H1 (cell line): Measurements from ENCODE around the gene SMIM38. TPM values are rescaled to one million over a fixed set of nuclear protein-coding genes. Genes with fewer than 3 reads are reported as not detected.

ENCODE experiments used
- CTCF ChIA-PET: fragments of 300-600 bp; sonication (Branson Sonifier 250); formaldehyde crosslinking; loops from one replicate; lab custom pipeline; 2021; ENCODE audit not compliant: partially characterized antibody; lab: Charles Lee
- POLR2A ChIA-PET: fragments of 300-600 bp; sonication (Branson Sonifier 250); formaldehyde crosslinking; loops from one replicate; lab custom pipeline; 2021; ENCODE audit warnings: inconsistent platforms; ENCODE audit not compliant: partially characterized antibody; lab: Charles Lee
- DNase-seq, 2 experiments: peaks; one replicate each; pipeline versions ENCODE4 v3.0.0 to v3.0.0-alpha.2; 2010 to 2022; ENCODE audit warnings: low spot score in 2 of 2, low read depth in 1 of 2, mixed read lengths in 1 of 2
- FAIRE-seq: peaks from 2 replicates; lab custom pipeline; 2011; peaks lifted over from hg19 to GRCh38; lab: Jason Lieb, UNC
- H2AFZ ChIP-seq: 2 replicates; pipeline ENCODE4 v1.8.1; 2012; ENCODE audit warnings: low read length, inconsistent platforms
- H2AK5ac ChIP-seq: 2 replicates; pipeline ENCODE4 v1.6.1; 2013; ENCODE audit warnings: low read depth, low read length
- H2BK120ac ChIP-seq: replicated peaks from 2 replicates; pipeline ENCODE3; 2013; ENCODE audit warnings: low read depth, low read length, inconsistent platforms
- H2BK12ac ChIP-seq: 2 replicates; pipeline ENCODE4 v1.6.1; 2013; ENCODE audit warnings: low read depth, low read length
- H2BK15ac ChIP-seq: 2 replicates; pipeline ENCODE4 v1.6.1; 2013; ENCODE audit warnings: low read length
- H2BK20ac ChIP-seq: 2 replicates; pipeline ENCODE4 v1.6.1; 2013; ENCODE audit warnings: low read length
- H2BK5ac ChIP-seq: 2 replicates; pipeline ENCODE4 v1.6.1; 2013; ENCODE audit warnings: low read depth, low read length
- H3K14ac ChIP-seq: 2 replicates; pipeline ENCODE4 v1.6.1; 2013; ENCODE audit warnings: inconsistent platforms; ENCODE audit not compliant: insufficient read length
- H3K18ac ChIP-seq: 2 replicates; pipeline ENCODE4 v1.6.1; 2013; ENCODE audit warnings: low read length; ENCODE audit errors: extremely low read depth
- H3K23ac ChIP-seq: 2 replicates; pipeline ENCODE4 v1.6.1; 2013; ENCODE audit warnings: inconsistent platforms; ENCODE audit not compliant: insufficient read length
- H3K23me2 ChIP-seq: 2 replicates; pipeline ENCODE4 v1.6.1; 2013; ENCODE audit warnings: low read depth, low read length
- H3K27ac ChIP-seq: 2 replicates; pipeline ENCODE4 v1.6.1; 2011; ENCODE audit warnings: low read depth, low read length, inconsistent platforms
- H3K27me3 ChIP-seq, 4 experiments: replicated peaks in 1 of 4; 1 replicate in 1 of 4; 2 replicates in 3 of 4; pipeline versions ENCODE4 v1.6.1 to v1.8.1; 2011 to 2013; ENCODE audit warnings: low read length in 3 of 4, mild to moderate bottlenecking in 3 of 4, inconsistent platforms in 2 of 4, mixed read lengths in 2 of 4, moderate library complexity in 1 of 4; ENCODE audit not compliant: control insufficient read depth in 3 of 4, insufficient read depth in 3 of 4; ENCODE audit errors: extremely low read depth in 1 of 4
- H3K36me3 ChIP-seq, 4 experiments: 2 replicates each; pipeline versions ENCODE4 v1.6.1 to v1.8.1; 2011 to 2013; ENCODE audit warnings: mild to moderate bottlenecking in 4 of 4, low read length in 3 of 4, moderate library complexity in 2 of 4, control low read depth in 1 of 4, inconsistent platforms in 1 of 4; ENCODE audit not compliant: insufficient read depth in 4 of 4, control insufficient read depth in 2 of 4
- H3K4ac ChIP-seq: replicated peaks from 2 replicates; pipeline ENCODE3; 2013; ENCODE audit warnings: low read length, low read depth, mixed read lengths, inconsistent platforms; ENCODE audit not compliant: insufficient read length
- H3K4me1 ChIP-seq, 4 experiments: replicated peaks in 1 of 4; 1 replicate in 1 of 4; 2 replicates in 3 of 4; pipeline versions ENCODE4 v1.6.1 to v1.8.1; 2011 to 2013; ENCODE audit warnings: low read length in 3 of 4, inconsistent platforms in 2 of 4, mixed read lengths in 1 of 4; ENCODE audit not compliant: insufficient read depth in 4 of 4, control insufficient read depth in 3 of 4
- H3K4me2 ChIP-seq, 2 experiments: 2 replicates each; pipeline versions ENCODE4 v1.6.1 to v1.8.1; 2011 to 2013; ENCODE audit warnings: low read depth in 2 of 2, low read length in 2 of 2, control low read depth in 1 of 2, inconsistent platforms in 1 of 2, mild to moderate bottlenecking in 1 of 2; ENCODE audit not compliant: insufficient read depth in 1 of 2
- H3K4me3 ChIP-seq, 4 experiments: fragments of 200-600, 300-600 bp in 1 of 4; sonication (generic), shearing (Covaris generic), sonication (Bioruptor Twin) in 1 of 4; 2 replicates each; pipeline versions ENCODE4 v1.5.1 to v1.8.1; 2011 to 2016; ENCODE audit warnings: low read length in 4 of 4, low read depth in 3 of 4, control low read depth in 2 of 4, inconsistent platforms in 2 of 4, mild to moderate bottlenecking in 2 of 4, mixed read lengths in 1 of 4, moderate library complexity in 1 of 4; ENCODE audit not compliant: insufficient read depth in 2 of 4; ENCODE audit errors: extremely low read depth in 1 of 4
- H3K56ac ChIP-seq: replicated peaks from 2 replicates; pipeline ENCODE3; 2013; ENCODE audit warnings: low read depth, mild to moderate bottlenecking, mixed read lengths, low read length, inconsistent platforms; ENCODE audit not compliant: insufficient read length
- H3K79me1 ChIP-seq: 2 replicates; pipeline ENCODE4 v1.6.1; 2013; ENCODE audit warnings: low read depth, low read length, control low read depth
- H3K79me2 ChIP-seq, 2 experiments: 2 replicates each; pipeline versions ENCODE4 v1.6.1 to v1.8.1; 2012 to 2013; ENCODE audit warnings: low read length in 2 of 2, mild to moderate bottlenecking in 2 of 2, inconsistent platforms in 1 of 2; ENCODE audit not compliant: insufficient read depth in 2 of 2, control insufficient read depth in 1 of 2
- H3K9ac ChIP-seq, 4 experiments: replicated peaks in 1 of 4; 1 replicate in 1 of 4; 2 replicates in 3 of 4; pipeline versions ENCODE4 v1.6.1 to v1.8.1; 2011 to 2013; ENCODE audit warnings: low read depth in 3 of 4, low read length in 3 of 4, control low read depth in 2 of 4, mild to moderate bottlenecking in 2 of 4, moderate library complexity in 2 of 4, inconsistent platforms in 1 of 4; ENCODE audit errors: extremely low read depth in 1 of 4
- H3K9me3 ChIP-seq, 2 experiments: 2 replicates each; pipeline versions ENCODE4 v1.6.1 to v1.8.1; 2012 to 2013; ENCODE audit warnings: mild to moderate bottlenecking in 2 of 2, moderate library complexity in 2 of 2, control low read depth in 1 of 2, inconsistent platforms in 1 of 2, low read depth in 1 of 2, low read length in 1 of 2, mixed read lengths in 1 of 2; ENCODE audit not compliant: insufficient read depth in 2 of 2
- H4K20me1 ChIP-seq, 2 experiments: replicated peaks in 1 of 2; 2 replicates each; pipeline versions ENCODE3 to v1.8.1; 2011 to 2013; ENCODE audit warnings: inconsistent platforms in 2 of 2, low read length in 2 of 2, mild to moderate bottlenecking in 1 of 2; ENCODE audit not compliant: insufficient read depth in 2 of 2, control insufficient read depth in 1 of 2
- H4K5ac ChIP-seq: 2 replicates; pipeline ENCODE4 v1.6.1; 2013; ENCODE audit warnings: low read length, low read depth, mixed read lengths, inconsistent platforms; ENCODE audit not compliant: insufficient read length
- H4K8ac ChIP-seq: 2 replicates; pipeline ENCODE4 v1.8.0; 2013; ENCODE audit warnings: mild to moderate bottlenecking, moderate library complexity, low read length, inconsistent platforms; ENCODE audit not compliant: insufficient read depth; ENCODE audit errors: extremely low read depth
- H4K91ac ChIP-seq: replicated peaks from 2 replicates; pipeline ENCODE3; 2013; ENCODE audit warnings: low read length, mixed read lengths, inconsistent platforms; ENCODE audit not compliant: insufficient read length
- CHD1 ChIP-seq: IDR thresholded peaks from 2 replicates; pipeline ENCODE4 v1.6.1; 2012; ENCODE audit warnings: low read depth, low read length, improper control_type of control experiment
- WGBS, 2 experiments: shearing (Covaris generic) in 1 of 2; methylation state at CpG; one replicate each; pipeline versions ENCODE4 v1.1.6 to v1.1.7; 2013 to 2015; ENCODE audit warnings: low lambda C conversion rate in 2 of 2, mixed read lengths in 2 of 2, inconsistent platforms in 1 of 2, low coverage in 1 of 2, missing lambda C conversion rate in 1 of 2; ENCODE audit not compliant: insufficient replicate concordance in 2 of 2, insufficient coverage in 1 of 2, insufficient read length in 1 of 2; ENCODE audit errors: extremely low coverage in 1 of 2, missing lambda C conversion rate in 1 of 2; 5-methylcytosine and 5-hydroxymethylcytosine counted together
- polyA plus RNA-seq, 7 experiments: library from polyadenylated mRNA; depleted of rRNA in 3 of 7; stranded (reverse) in 5 of 7; unstranded in 2 of 7; fragments of >200 nt in 5 of 7; fragments of 200-250 nt in 2 of 7; gene quantifications; 1 replicate in 5 of 7; 2 replicates in 1 of 7; 4 replicates in 1 of 7; pipeline versions ENCODE4 v1.2.1 to v1.2.3, GENCODE V29; 2011 to 2013; ENCODE audit warnings: missing spikeins in 2 of 7, mixed read lengths in 2 of 7
- total RNA-seq: library from RNA; stranded (reverse); fragmentation: NEBNext Ultra II Directional; extraction: Animal tissue kit (Norgen Biotek cat#: 25700); gene quantifications from 2 replicates; pipeline ENCODE4 v1.2.1, GENCODE V29; 2021

Gene SMIM38
- total and polyA plus RNA-seq, 2 of the 8 experiments (the other 6 are each of a cell fraction or from before 2014, with no cell fraction given) = 0.17 to 0.20 TPM

DNA sequence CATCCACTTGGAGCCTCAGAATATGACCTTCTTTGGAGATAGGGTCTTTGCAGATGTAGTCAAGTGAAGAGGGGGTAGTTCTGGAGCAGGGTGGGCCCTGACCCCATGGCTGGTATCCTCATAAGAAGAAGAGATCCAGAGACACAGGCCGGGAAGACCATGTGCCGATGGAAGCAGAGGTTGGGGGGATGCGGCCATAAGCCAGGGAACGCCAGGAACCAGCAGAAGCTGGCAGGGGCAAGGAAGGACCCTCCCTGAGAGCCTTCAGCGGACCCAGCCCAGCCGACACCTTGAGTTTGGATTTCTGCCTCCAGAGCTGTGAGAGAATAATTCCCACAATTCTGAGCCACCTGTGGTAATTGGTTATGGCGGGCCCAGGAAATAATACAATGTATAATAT lies 26.1 kb upstream of the SMIM38 start:
- Histone ChIP-seq H3K4ac (no peak overlapping the region), H2BK20ac (no peak overlapping the region), H3K14ac (no peak overlapping the region), H3K4me3 (no peak overlapping the region), H2AFZ (no peak overlapping the region), H3K79me1 (no peaks in the 10 kb centered on the region), H4K5ac (no peak overlapping the region), H2BK120ac (no peak overlapping the region), H3K79me2 (no peaks in the 10 kb centered on the region), H3K4me1 (peaks cover 0 to 6% (median 2%) of the 10 kb centered on the region in 4 experiments; a peak in 4 of 7 replicates), H2BK12ac (no peak overlapping the region), H3K9ac (no peak overlapping the region), H2AK5ac (no peak overlapping the region), H3K23ac (no peak overlapping the region), H3K56ac (no peak overlapping the region), H4K8ac (no peak overlapping the region), H3K27ac (no peak overlapping the region), H3K23me2 (no peaks in the 10 kb centered on the region), H3K9me3 (peaks cover 11 to 16% of the 10 kb centered on the region in 2 experiments), H3K18ac (no peak overlapping the region), H3K27me3 (no peaks in the 10 kb centered on the region; a peak in 1 of 7 replicates), H2BK15ac (no peak overlapping the region), H3K36me3 (no peaks in the 10 kb centered on the region), H4K91ac (no peak overlapping the region), H2BK5ac (no peak overlapping the region), H4K20me1 (no peaks in the 10 kb centered on the region), H3K4me2 (no peak overlapping the region)
- ChIA-PET CTCF (interaction anchor here (0.7 to 1.1 kb wide), 2 partner anchors 16 to 254 kb away, joined by 3 read pairs; no protein-coding TSS in a partner anchor), POLR2A (no interaction called here)
- no peak for DNase-seq
- 97% methylated on average over 7 of the region's 7 CpGs; no CpG with 5 or more reads in 1 of the 2 experiments for whole genome bisulfite sequencing, 2 experiments
- no peak for FAIRE-seq
- TF ChIP-seq CHD1 = no peak
